Hepatocyte (in vitro differentiated cells): ENCODE measurements around the gene MED19.

Source experiments
- CTCF ChIP-seq: fragments of 200-600 bp; sonication (generic); IDR thresholded peaks from 2 replicates; pipeline ENCODE4 v1.5.1; 2016; ENCODE audit warnings: antibody characterized with exemption, mild to moderate bottlenecking; ENCODE audit not compliant: poor library complexity
- EZH2phosphoT487 ChIP-seq: fragments of 200-600 bp; sonication (generic); IDR thresholded peaks from one replicate; pipeline ENCODE4 v1.6.1; 2018; ENCODE audit warnings: antibody characterized with exemption, mild to moderate bottlenecking, low read depth, moderate library complexity; ENCODE audit not compliant: unreplicated experiment, severe bottlenecking

DNA sequence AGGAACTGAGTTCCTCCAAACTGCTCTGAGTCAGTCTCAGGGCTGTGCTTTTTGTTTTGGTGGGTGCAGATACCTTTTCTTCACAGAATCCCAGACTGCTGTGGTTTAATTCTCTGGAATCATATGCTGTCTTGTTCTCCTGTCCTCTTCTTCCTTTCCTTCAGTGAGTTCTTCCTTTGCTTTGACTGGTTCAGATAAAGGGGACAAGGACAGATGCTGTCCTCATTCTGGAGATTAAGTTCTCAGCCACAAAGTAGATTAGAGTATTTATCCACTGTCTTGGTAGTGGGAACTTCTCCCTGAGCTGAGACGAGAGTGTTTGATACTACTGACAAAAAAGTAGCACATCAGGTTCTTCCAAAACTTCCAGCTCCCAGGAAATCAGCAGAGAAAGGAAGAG is 30.8 kb downstream of the MED19 start:
- TF ChIP-seq CTCF (no peak), EZH2phosphoT487 (no peak)
